DMS153 treated with DMSO at 0.1 percent for 48 hours (cell line): ENCODE results near the gene SMIM28.
"Not testable (repeated sequence)": the region's sequence is repeated elsewhere in the genome, so short reads cannot be mapped to it uniquely, and the experiment has no call there.

Experiments used
- DNase-seq: peaks from one replicate; lab custom pipeline; 2025; ENCODE audit not compliant: unreplicated experiment; lab: John Stamatoyannopoulos, UW

Gene SMIM28

GRCh38 chr6:138404666-138405337, 27.1 kb downstream of the SMIM28 start:
- no peak for DNase-seq

- peak; percentile 79 for DNase-seq
These were observed 28.2 kb downstream of the SMIM28 start for GRCh38 chr6:138405816-138406413.

GRCh38 chr6:138406443-138406842, 28.7 kb downstream of the SMIM28 start:
- DNase-seq = no peak

GRCh38 chr6:138410048-138410735, 32.5 kb downstream of the SMIM28 start:
- no peak for DNase-seq

- no peak for DNase-seq
These were observed 33.5 kb downstream of the SMIM28 start for GRCh38 chr6:138410972-138411880.

GRCh38 chr6:138415125-138415524, 37.4 kb downstream of the SMIM28 start:
- no peak for DNase-seq

- no peak for DNase-seq
These were observed 38.5 kb downstream of the SMIM28 start for GRCh38 chr6:138416206-138416605.

GRCh38 chr6:138417493-138418117, 39.9 kb downstream of the SMIM28 start:
- DNase-seq = no peak

GRCh38 chr6:138418118-138418742, 40.5 kb downstream of the SMIM28 start:
- DNase-seq = no peak

GRCh38 chr6:138419766-138420165, 42.1 kb downstream of the SMIM28 start:
- no peak for DNase-seq

- no peak for DNase-seq
These were observed 42.7 kb downstream of the SMIM28 start for GRCh38 chr6:138420356-138420755.

- no peak for DNase-seq
These were observed 43.4 kb downstream of the SMIM28 start for GRCh38 chr6:138421089-138421488.

- DNase-seq = no peak
These were observed 43.9 kb downstream of the SMIM28 start for GRCh38 chr6:138421608-138422007.

- no peak for DNase-seq
These were observed 45.2 kb downstream of the SMIM28 start for GRCh38 chr6:138422861-138423260.

- DNase-seq = no peak
These were observed 46.5 kb downstream of the SMIM28 start for GRCh38 chr6:138424004-138424904.

GRCh38 chr6:138425256-138425655, 47.6 kb downstream of the SMIM28 start:
- not testable (repeated sequence) for DNase-seq

GRCh38 chr6:138426500-138427123, 48.9 kb downstream of the SMIM28 start:
- DNase-seq = no peak

- no peak for DNase-seq
These were observed 50.0 kb downstream of the SMIM28 start for GRCh38 chr6:138427701-138428100.
